ENCODE measurements around the gene FXYD2. TPM values are rescaled to one million over a fixed set of nuclear protein-coding genes. Genes with fewer than 3 reads are reported as not detected.

FXYD2 gene
- total RNA-seq, 3 donors from 2014 or later: 0.63 to 0.66 (median 0.63) TPM

GRCh38 chr11:117770061-117770460 is 54.5 kb downstream of the FXYD2 start:
- Mint-ChIP-seq H3K9me3 (no peaks in the 10 kb centered on the region), H3K4me1 (ENCODE audit: low read depth) (no peaks in the 10 kb centered on the region), H3K36me3 (ENCODE audit: insufficient read depth) (no peaks in the 10 kb centered on the region), H3K27me3 (ENCODE audit: low read depth) (peaks cover 6% of the 10 kb centered on the region), H3K4me3 (no peak overlapping the region)
- DNase-seq: no peak
- no peak for ATAC-seq

Other genes starting within 250 kb of the FXYD2 start
- gene DSCAML1, start 27.5 kb downstream of the FXYD2 start, total RNA-seq: not detected
- gene FXYD6, start 51.9 kb upstream of the FXYD2 start, total RNA-seq: under 1 TPM in 2 of 3 donors, not detected in 1; 0.16 to 0.38 TPM
- gene TMPRSS13, start 104.7 kb upstream of the FXYD2 start, total RNA-seq: under 1 TPM; 0.26 to 0.38 (median 0.38) TPM
- 10 to 100 TPM; 30.5 to 39.3 (median 36.6) TPM for gene IL10RA, start 161.7 kb upstream of the FXYD2 start, total RNA-seq